Astrocyte (in vitro differentiated cells and primary cell): Measurements from ENCODE around the gene AKR1A1.
A peak's percentile ranks its signal among the peaks of the same experiment; 100 is the strongest.

Source experiments
- CTCF ChIP-seq: IDR thresholded peaks from 2 replicates; pipeline ENCODE4 v1.5.1; 2011; ENCODE audit warnings: low read depth, mild to moderate bottlenecking, inconsistent platforms, low read length, moderate library complexity; ENCODE audit not compliant: insufficient read depth
- EZH2 ChIP-seq: IDR thresholded peaks from 2 replicates; pipeline ENCODE4 v1.6.1; 2012; ENCODE audit warnings: mild to moderate bottlenecking, low read length, inconsistent platforms; ENCODE audit not compliant: insufficient read depth

GRCh38 chr1:45521413-45522323, 29.0 kb upstream of the AKR1A1 start, which contains the start of gene PRDX1:
- peak; percentile 3 for TF ChIP-seq CTCF
- TF ChIP-seq EZH2: no peak
